ENCODE results near the gene FAM3A. TPM values are rescaled to one million over a fixed set of nuclear protein-coding genes. Genes with fewer than 3 reads are reported as not detected.
A peak's percentile ranks its signal among the peaks of the same experiment; 100 is the strongest.

The FAM3A gene
- total RNA-seq, 3 donors from 2014 or later, result 38.8 to 42.6 (median 41.3) TPM

DNA sequence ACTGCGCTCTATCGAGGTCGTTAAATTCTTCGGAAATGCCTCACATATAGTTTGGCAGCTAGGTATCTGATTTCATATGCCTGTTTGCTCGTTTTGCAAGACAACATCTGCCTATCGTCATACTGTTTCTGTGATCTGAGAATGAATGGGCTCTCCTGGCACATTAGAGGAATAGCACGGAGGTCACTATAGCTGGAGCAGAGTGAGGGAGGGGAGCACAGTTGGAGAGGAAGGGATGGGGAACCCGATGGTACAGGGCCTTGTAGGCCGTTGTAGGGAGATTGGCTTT lies 31.9 kb upstream of the FAM3A start:
- no peaks in the 10 kb centered on the region for H3K36me3 ChIP-seq
- H3K27me3 ChIP-seq, result peaks cover 0 to 21% of the 10 kb centered on the region in 2 donors
- intact Hi-C loops (cut with DNase I; ENCODE audit: low total_unique reads), result no loop called here
- no peak for DNase-seq (ENCODE audit: low spot score in 2 of 2)
- H3K4me3 ChIP-seq, result peak overlapping the region; percentile 57 to 72 (median 65)
- peak overlapping the region; percentile 85 to 87 for H3K27ac ChIP-seq
- no peak for TF ChIP-seq POLR2A (IDR thresholded peaks at IDR 0.05)
- TF ChIP-seq, protein P1, sequence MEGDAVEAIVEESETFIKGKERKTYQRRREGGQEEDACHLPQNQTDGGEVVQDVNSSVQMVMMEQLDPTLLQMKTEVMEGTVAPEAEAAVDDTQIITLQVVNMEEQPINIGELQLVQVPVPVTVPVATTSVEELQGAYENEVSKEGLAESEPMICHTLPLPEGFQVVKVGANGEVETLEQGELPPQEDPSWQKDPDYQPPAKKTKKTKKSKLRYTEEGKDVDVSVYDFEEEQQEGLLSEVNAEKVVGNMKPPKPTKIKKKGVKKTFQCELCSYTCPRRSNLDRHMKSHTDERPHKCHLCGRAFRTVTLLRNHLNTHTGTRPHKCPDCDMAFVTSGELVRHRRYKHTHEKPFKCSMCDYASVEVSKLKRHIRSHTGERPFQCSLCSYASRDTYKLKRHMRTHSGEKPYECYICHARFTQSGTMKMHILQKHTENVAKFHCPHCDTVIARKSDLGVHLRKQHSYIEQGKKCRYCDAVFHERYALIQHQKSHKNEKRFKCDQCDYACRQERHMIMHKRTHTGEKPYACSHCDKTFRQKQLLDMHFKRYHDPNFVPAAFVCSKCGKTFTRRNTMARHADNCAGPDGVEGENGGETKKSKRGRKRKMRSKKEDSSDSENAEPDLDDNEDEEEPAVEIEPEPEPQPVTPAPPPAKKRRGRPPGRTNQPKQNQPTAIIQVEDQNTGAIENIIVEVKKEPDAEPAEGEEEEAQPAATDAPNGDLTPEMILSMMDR (IDR thresholded peaks at IDR 0.05), result no peak
- no peak for TF ChIP-seq POLR2AphosphoS5 (IDR thresholded peaks at IDR 0.05)
- H3K9me3 ChIP-seq, result no peaks in the 10 kb centered on the region
- no peaks in the 10 kb centered on the region for H3K4me1 ChIP-seq

DNA sequence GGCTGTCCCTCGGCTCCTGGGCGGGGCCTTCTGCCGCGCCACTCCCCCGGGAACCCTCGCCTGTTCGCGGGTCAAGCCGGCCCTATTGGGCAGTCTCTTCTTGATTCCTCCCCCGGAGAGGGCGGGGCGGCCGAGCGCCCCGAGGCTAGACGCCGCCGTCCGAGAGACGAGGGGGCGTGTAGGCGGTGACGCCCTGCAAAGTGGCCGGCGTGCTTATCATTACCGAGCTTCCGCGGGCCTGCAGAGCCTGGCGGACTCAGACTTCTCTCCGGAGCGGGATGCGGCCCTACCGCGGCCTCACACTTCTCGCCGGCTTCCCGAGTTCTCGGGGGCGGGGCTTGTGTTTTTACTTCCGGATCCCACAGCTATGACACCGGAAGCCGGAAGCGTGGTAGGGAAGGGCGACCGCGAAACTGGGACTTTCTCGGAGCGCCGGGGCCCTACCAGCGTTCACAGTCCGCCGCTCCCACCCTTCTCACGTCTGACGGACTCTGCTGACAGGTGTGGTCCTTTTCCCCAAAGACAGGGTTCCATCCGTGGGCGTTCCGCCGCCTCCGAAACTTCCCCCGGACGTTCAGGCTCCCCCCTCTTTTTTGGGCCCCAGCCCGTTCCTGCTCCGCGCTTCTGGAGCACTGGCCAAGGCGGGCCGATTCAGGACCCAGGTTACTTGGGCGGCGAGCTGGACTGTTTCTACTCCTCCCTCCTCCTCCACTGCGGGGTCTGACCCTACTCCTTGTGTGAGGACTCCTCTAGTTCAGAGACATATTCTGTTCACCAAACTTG lies 31.4 kb upstream of the FAM3A start, which contains the start of gene IKBKG:
IKBKG (plus strand) TSS at position 376 of the 783 bp plus-strand sequence. CDS start 4,383 bp downstream, outside the sequence.
- Histone ChIP-seq H3K4me1 (no peaks in the 10 kb centered on the region), H3K27me3 (peaks cover 0 to 26% of the 10 kb centered on the region in 2 donors), H3K36me3 (no peaks in the 10 kb centered on the region), H3K27ac (peak within 1 kb of the TSS; percentile 85 to 87), H3K4me3 (peak within 1 kb of the TSS; percentile 57 to 72 (median 65)), H3K9me3 (no peaks in the 10 kb centered on the region)
- peak; percentile 83 to 84 for DNase-seq (ENCODE audit: low spot score in 2 of 2)
- intact Hi-C loops (cut with DNase I; ENCODE audit: low total_unique reads), result no loop called here
- TF ChIP-seq, protein P1 (IDR thresholded peaks at IDR 0.05), result no peak
- TF ChIP-seq POLR2A (IDR thresholded peaks at IDR 0.05) (peak; percentile 18), POLR2AphosphoS5 (IDR thresholded peaks at IDR 0.05) (peak; percentile 13 to 68 (median 62))

DNA sequence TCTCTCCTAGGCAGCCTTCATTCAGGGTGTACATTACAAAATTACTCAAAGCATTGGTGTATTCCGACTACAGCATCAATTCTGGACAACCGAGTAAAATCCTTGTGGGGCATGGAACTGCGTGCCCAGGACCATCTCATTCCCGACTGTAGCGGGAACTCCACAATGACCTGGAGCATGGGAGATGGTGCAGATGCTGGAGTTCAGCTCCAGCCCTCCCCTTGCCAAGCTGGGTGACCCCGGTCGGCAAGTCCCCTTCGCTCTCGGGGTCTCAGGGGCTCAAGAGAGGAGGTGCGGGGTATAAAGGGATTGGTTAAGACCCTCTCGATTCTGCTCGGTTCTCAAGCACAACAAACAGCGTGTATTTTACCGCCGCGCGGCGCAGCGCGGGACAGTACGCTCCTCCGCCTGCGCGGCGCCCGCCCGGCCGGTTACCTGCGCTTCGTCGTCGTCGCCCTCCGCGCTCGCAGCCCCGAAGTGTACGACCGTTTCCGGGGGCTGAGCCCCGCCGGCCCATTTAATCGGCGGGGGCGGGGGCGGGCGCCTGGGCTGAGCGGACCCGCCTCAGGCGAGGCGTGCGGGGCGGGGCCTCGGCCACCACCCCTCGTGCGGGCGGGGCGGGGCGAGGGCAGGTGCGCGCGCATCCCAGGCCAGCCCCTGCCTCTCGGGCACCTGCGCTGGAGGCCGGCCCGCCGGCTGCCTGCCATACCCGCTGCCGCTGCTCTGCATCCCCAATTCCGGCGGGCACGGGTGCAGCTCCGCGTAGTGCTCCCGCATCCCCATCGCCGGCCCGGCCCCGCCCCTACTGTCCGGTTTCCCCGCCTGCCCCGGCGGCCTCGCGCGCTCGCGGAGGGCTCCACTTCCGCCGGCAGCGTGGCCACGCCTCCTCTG lies 30.6 kb upstream of the FAM3A start, which contains the start of gene G6PD:
G6PD (minus strand) TSS at position 493 of the 891 bp plus-strand sequence. CDS start 691 bp downstream, outside the sequence.
- TF ChIP-seq, protein P1 (IDR thresholded peaks at IDR 0.05), result peak in 2 of 3 donors; percentile 8 to 10
- no peak for TF ChIP-seq POLR2AphosphoS5 (IDR thresholded peaks at IDR 0.05)
- no peak for TF ChIP-seq POLR2A (IDR thresholded peaks at IDR 0.05)

DNA sequence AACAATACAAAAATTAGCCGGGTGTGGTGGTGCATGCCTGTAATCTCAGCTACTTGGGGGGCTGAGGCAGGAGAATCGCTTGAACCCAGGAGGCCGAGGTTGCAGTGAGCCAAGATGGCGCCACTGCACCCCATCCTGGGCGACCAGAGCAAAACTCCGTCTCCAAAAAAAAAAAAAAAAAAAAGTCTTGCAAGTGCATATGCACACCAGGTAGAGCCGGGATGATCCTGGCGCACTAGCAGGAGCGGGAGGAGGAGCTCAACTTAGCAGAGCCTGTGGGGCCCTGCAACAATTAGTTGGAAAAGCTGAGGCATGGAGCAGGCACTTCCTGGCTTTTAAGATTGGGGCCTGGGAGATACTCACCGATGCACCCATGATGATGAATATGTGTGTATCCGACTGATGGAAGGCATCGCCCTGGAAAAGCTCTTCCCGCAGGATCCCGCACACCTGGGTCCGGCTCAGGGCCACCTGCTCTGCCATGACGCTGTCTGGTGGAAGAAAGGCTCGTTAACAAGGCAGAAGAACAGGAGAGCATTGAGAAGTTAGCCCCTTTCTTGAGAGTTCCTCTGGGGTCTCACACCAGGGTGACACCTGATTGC lies 29.7 kb upstream of the FAM3A start:
- no peaks in the 10 kb centered on the region for H3K4me1 ChIP-seq
- peak overlapping the region; percentile 57 to 72 (median 65) for H3K4me3 ChIP-seq
- DNase-seq (ENCODE audit: low spot score in 2 of 2), result no peak
- H3K9me3 ChIP-seq, result no peaks in the 10 kb centered on the region
- H3K27me3 ChIP-seq, result peaks cover 0 to 33% of the 10 kb centered on the region in 2 donors
- H3K27ac ChIP-seq, result no peak overlapping the region
- no peaks in the 10 kb centered on the region for H3K36me3 ChIP-seq
- intact Hi-C loops (cut with DNase I; ENCODE audit: low total_unique reads), result no loop called here
- no peak for TF ChIP-seq POLR2AphosphoS5 (IDR thresholded peaks at IDR 0.05)
- TF ChIP-seq POLR2A (IDR thresholded peaks at IDR 0.05), result no peak
- TF ChIP-seq, protein P1 (IDR thresholded peaks at IDR 0.05), result no peak

More for the DNA sequence above, 30.6 kb upstream of the FAM3A start, which contains the start of gene G6PD:
- Histone ChIP-seq H3K4me3 (peak within 1 kb of the TSS; percentile 57 to 72 (median 65)), H3K27ac (peak within 1 kb of the TSS; percentile 85 to 87), H3K27me3 (peaks cover 0 to 28% of the 10 kb centered on the region in 2 donors), H3K9me3 (no peaks in the 10 kb centered on the region), H3K4me1 (no peaks in the 10 kb centered on the region), H3K36me3 (no peaks in the 10 kb centered on the region)
- peak in 1 of 2 donors; percentile 70 for DNase-seq (ENCODE audit: low spot score in 2 of 2)
- intact Hi-C loops (cut with DNase I; ENCODE audit: low total_unique reads), result no loop called here
